ENCODE measurements around the gene MED13L.

- TF ChIP-seq LEF1 (IDR thresholded peaks at IDR 0.05; ENCODE audit: borderline replicate concordance) = no peak
- no peak for TF ChIP-seq HDGF (IDR thresholded peaks at IDR 0.05; ENCODE audit: borderline replicate concordance)
- TF ChIP-seq ELF4 (IDR thresholded peaks at IDR 0.05) = no peak
- TF ChIP-seq PKNOX1 (IDR thresholded peaks at IDR 0.05) = no peak
- no peak for TF ChIP-seq ARNT (IDR thresholded peaks at IDR 0.05)
- TF ChIP-seq BHLHE40 (IDR thresholded peaks at IDR 0.05; ENCODE audit: borderline replicate concordance) = no peak
- TF ChIP-seq SP1 (IDR thresholded peaks at IDR 0.05) = no peak
- TF ChIP-seq SUZ12 (IDR thresholded peaks at IDR 0.05) = no peak
- no peak for TF ChIP-seq FOXK2 (IDR thresholded peaks at IDR 0.05)
- no peak for TF ChIP-seq L3MBTL2 (conservative IDR thresholded peaks at IDR 0.05)
- TF ChIP-seq FOXA1 (IDR thresholded peaks at IDR 0.05) = no peak
Observed at GRCh38 chr12:116159593-116160200, 117.8 kb downstream of the MED13L start.

All from HEK293T (cell line).